Esophagus muscularis mucosa (tissue), 3 donors: ENCODE measurements around the gene PRMT3.

Experiments
- CTCF ChIP-seq, 3 experiments: fragments of 200-600 bp in 2 of 3; fragments of 450-650 bp in 1 of 3; sonication (generic) in 2 of 3; IDR thresholded peaks; one replicate each; pipeline ENCODE4 v1.5.1; 2017 to 2019; ENCODE audit warnings: antibody characterized with exemption in 3 of 3, mild to moderate bottlenecking in 2 of 3, moderate library complexity in 1 of 3
- POLR2A ChIP-seq: fragments of 450-650 bp; IDR thresholded peaks from one replicate; pipeline ENCODE4 v1.6.1; 2017; ENCODE audit warnings: antibody characterized with exemption, moderate library complexity, mild to moderate bottlenecking, low read depth
- POLR2AphosphoS5 ChIP-seq, 2 donors: sonication (generic); formaldehyde crosslinking; IDR thresholded peaks; one replicate each; pipeline ENCODE4 v1.6.1; 2017; ENCODE audit warnings: antibody characterized with exemption in 2 of 2

GRCh38 chr11:20453657-20454316, 66.3 kb downstream of the PRMT3 start:
- TF ChIP-seq CTCF (IDR thresholded peaks at IDR 0.05) (no peak), POLR2AphosphoS5 (IDR thresholded peaks at IDR 0.05) (no peak), POLR2A (no peak)
